ENCODE measurements around the gene GSE1.

The GSE1 gene

GRCh38 chr16:85638695-85639409, 25.7 kb downstream of the GSE1 start:
- TF ChIP-seq CTCF (IDR thresholded peaks at IDR 0.05; ENCODE audit: low read depth, low read length): no peak
- in situ Hi-C loops (cut with HindIII; ENCODE audit: low sequenced_read_pairs): no loop called here

GRCh38 chr16:85639529-85640253, 26.6 kb downstream of the GSE1 start:
- no peak for TF ChIP-seq CTCF (IDR thresholded peaks at IDR 0.05; ENCODE audit: low read depth, low read length)
- H3K4me3 ChIP-seq (ENCODE audit: low read depth, low read length): no peak overlapping the region
- no peak for DNase-seq (ENCODE audit: low read depth, low spot score)
- in situ Hi-C loops (cut with HindIII; ENCODE audit: low sequenced_read_pairs): no loop called here

More at GRCh38 chr16:85638695-85639409, 25.7 kb downstream of the GSE1 start:
- no peak overlapping the region for H3K4me3 ChIP-seq (ENCODE audit: low read depth, low read length)
- no peak for DNase-seq (ENCODE audit: low read depth, low spot score)

- in situ Hi-C loops (cut with HindIII; ENCODE audit: low sequenced_read_pairs): no loop called here
- DNase-seq (ENCODE audit: low read depth, low spot score): no peak
- H3K4me3 ChIP-seq (ENCODE audit: low read depth, low read length): no peak overlapping the region
- TF ChIP-seq CTCF (IDR thresholded peaks at IDR 0.05; ENCODE audit: low read depth, low read length): no peak
Observed at GRCh38 chr16:85640254-85640558, 27.1 kb downstream of the GSE1 start.

GRCh38 chr16:85640585-85640984, 27.5 kb downstream of the GSE1 start:
- no peak for TF ChIP-seq CTCF (IDR thresholded peaks at IDR 0.05; ENCODE audit: low read depth, low read length)
- DNase-seq (ENCODE audit: low read depth, low spot score): no peak
- in situ Hi-C loops (cut with HindIII; ENCODE audit: low sequenced_read_pairs): no loop called here
- no peak overlapping the region for H3K4me3 ChIP-seq (ENCODE audit: low read depth, low read length)

- H3K4me3 ChIP-seq (ENCODE audit: low read depth, low read length): no peak overlapping the region
- no peak for TF ChIP-seq CTCF (IDR thresholded peaks at IDR 0.05; ENCODE audit: low read depth, low read length)
- in situ Hi-C loops (cut with HindIII; ENCODE audit: low sequenced_read_pairs): no loop called here
- no peak for DNase-seq (ENCODE audit: low read depth, low spot score)
Observed at GRCh38 chr16:85641305-85641704, 28.2 kb downstream of the GSE1 start.

GRCh38 chr16:85641776-85642176, 28.7 kb downstream of the GSE1 start:
- DNase-seq (ENCODE audit: low read depth, low spot score): no peak
- in situ Hi-C loops (cut with HindIII; ENCODE audit: low sequenced_read_pairs): no loop called here
- TF ChIP-seq CTCF (IDR thresholded peaks at IDR 0.05; ENCODE audit: low read depth, low read length): no peak
- no peak overlapping the region for H3K4me3 ChIP-seq (ENCODE audit: low read depth, low read length)

Measured in astrocyte of the spinal cord (primary cell).